ENCODE results near the gene RAB31.
A peak's percentile ranks its signal among the peaks of the same experiment; 100 is the strongest.
"Not testable (repeated sequence)": the region's sequence is repeated elsewhere in the genome, so short reads cannot be mapped to it uniquely, and the experiment has no call there.

The RAB31 gene

DNA sequence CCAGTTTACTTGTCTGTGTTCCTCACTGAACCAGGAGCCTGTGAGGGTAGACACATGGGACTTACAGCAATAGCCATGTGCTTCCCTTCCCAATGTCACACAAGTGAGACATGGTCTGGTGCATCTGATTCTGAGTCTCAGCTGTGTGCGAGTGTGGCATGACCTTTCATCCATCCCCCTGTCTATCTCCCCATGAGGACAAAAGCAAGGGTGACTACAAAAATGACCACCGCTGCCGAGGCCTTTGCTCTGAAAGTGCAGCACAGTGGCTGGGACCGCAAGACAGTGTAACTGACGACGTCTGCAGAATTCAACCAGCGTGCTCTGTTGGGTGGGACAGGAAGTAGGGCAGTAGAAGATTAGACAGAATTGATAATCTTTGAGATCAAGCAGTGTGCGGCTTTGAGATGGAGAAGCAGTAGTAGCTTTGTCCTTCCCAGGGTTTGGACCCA is 50.5 kb downstream of the RAB31 start:
- DNase-seq (ENCODE audit: low spot score), result no peak

DNA sequence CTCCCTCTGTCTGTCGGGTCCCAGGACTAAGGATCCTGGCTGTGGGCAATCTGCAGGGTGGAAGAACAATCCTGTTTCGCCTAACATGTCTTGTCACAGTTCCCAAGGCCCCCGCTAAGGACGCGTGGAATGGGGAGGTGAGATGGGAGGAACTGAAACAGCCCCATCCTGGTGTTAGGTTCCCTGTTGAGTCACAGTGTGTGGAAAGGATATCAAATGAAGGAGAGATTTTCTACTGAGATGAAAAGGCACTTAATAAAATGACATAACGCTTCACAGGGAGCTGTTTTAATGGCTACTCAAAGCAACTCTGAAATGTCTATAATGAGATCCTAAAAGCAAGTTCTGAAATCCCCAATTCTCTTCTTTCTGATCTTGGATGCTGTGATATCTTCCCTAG is 52.5 kb downstream of the RAB31 start:
- DNase-seq (ENCODE audit: low spot score), result no peak

DNA sequence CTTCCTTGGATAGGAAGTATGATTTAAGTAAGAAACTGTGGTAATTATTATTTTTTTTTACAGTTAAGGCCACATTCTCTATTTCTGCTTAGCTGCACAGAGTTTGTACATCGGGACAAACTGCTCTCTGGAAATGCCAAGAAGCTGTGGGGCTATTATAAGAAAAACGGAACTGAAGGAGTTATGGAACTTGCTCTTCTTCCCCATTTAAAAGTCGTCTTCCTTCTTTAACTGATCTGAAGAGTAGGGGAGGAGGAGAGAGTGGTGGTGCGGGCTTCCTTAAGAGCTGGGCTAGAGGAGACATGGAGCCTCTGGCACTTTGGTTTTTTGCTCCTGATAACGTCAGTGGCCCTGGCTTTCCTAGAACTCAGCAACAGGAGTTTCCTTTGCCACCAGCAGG is 54.4 kb downstream of the RAB31 start:
- no peak for DNase-seq (ENCODE audit: low spot score)

DNA sequence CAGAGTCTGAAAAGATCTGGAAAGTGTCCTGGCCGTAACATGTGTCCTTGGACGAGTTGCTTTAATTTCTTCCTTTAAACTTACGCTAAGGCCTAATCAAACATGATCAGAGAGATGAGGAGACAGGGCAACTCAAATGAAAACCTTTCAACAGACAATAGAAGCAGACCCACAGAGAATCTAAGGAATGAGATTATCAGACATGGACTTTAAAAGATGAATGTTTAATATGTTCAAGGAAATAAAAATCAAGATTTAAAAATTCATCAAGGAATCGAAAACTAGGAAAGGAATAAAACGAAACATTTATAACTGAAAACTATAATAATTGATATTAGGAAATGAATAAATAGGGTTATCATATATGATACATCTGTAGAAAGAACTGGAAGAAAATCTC is 55.1 kb downstream of the RAB31 start:
- DNase-seq (ENCODE audit: low spot score), result no peak

DNA sequence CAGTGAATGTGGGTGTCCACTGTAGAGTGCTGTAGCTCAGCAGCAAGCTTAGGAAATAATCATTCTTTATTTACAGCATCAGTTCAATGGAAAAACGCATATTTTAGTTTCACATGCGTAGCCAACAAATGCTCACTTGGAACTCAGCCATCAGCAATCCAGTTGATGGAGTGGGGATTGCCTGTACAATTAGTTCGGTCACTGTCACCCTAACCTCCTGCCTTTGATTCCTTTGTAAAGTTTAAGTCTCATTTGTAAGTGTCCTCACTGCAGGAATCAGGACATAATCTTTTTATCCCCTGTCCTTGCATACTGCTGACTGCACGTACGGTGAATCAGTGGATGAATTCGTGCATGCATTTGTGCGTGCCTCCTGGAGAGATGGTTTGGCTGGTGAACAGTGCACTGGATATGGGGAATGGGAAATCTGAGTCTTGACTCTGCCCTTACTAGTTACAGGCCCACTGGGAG is 55.9 kb downstream of the RAB31 start:
- no peak for DNase-seq (ENCODE audit: low spot score)

DNA sequence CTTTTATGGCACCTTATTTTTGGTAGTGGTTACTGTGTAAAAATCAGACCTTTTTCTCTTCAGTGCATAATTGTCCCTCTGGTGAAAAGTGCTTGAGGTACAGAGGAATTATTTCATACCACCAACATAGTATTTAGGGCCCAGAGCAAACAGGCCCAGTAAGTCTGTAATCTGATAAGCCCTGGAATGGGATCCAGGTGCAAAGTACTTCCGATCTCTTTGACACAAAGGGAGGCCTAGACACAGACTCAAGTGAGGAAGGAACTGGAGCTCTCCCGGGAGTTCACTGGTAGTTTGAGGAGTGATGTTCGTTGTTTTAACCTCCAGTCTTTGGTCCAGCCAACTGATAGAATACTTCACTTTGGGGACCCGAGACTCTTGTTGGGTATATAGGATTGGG is 57.4 kb downstream of the RAB31 start:
- DNase-seq (ENCODE audit: low spot score), result no peak

DNA sequence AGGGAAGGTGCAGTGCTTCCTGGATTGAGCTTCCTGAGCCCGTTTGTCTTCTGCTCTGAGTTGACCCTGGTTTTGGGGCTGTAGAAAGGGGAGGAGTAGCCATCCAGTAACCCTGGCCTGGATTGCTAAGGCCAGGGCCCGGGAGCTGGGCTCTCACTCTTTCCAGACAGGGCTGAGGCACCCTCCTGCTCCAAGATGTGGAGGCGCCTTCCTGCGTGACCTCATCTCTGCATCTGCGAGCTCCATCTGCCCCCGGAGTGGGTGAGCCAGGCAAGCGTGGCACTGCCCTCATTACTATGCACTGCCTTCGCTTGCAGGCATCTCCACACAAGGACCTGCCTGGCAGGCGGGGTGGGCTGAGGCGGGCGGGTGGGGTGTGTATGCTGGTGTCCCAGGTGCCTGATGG is 58.0 kb downstream of the RAB31 start:
- DNase-seq (ENCODE audit: low spot score), result no peak

DNA sequence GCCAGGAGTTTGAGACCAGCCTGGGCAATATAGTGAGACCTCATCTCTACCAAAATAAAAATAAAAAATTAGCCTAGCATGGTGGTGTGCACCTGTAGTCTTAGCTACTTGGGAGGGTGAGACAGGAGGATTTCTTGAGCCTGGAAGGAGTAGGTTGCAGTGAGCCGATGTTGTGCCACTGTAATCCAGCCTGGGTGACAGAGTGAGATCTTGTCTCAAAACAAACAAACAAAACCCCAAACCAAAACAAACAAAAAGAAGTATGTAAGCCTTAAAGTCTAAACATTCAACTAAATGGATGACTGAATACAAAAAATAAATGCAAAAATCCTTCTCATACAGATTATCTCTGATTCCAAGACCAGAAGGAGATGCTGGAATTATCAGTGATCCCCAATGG is 58.6 kb downstream of the RAB31 start:
- no peak for DNase-seq (ENCODE audit: low spot score)

DNA sequence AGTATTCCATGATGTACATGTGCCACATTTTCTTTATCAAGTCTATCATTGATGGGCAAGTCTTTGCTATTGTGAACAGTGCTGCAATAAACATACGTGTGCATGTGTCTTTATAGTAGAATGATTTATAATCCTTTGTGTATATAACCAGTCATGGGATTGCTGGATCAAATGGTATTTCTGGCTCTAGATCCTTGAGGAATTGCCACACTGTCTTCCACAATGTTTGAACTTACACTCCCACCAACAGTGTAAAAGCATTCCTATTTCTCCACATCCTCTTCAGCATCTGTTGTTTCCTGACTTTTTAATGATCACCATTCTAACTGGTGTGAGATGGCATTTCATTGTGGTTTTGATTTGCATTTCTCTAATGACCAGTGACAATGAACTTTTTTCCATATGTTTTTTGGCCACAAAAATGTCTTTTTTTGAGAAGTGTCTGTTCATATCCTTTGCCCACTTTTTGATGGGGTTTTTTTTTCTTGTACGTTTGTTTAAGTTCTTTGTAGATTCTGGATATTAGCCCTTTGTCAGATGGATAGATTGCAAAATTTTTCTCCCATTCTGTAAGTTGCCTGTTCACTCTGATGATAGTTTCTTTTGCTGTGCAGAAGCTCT is 60.1 kb downstream of the RAB31 start:
- not testable (repeated sequence) for DNase-seq (ENCODE audit: low spot score)

DNA sequence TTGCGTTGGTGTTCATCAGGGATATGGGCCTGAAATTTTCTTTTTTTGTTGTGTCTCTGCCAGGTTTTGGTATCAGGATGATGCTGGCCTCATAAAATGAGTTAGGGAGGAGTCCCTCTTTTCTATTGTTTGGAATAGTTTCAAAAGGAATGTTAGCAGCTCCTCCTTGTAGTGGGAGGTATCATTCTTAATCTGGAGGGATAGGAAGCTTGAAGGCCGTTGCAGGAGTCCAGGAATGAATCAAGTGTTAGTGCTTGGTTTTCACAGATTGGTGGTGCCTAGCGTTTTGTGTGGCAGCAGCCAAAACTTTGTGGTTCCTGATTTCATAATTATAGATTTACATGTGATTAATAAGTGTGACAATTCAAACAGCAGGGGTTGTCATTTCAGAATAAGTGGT is 62.0 kb downstream of the RAB31 start:
- DNase-seq (ENCODE audit: low spot score), result not testable (repeated sequence)

DNA sequence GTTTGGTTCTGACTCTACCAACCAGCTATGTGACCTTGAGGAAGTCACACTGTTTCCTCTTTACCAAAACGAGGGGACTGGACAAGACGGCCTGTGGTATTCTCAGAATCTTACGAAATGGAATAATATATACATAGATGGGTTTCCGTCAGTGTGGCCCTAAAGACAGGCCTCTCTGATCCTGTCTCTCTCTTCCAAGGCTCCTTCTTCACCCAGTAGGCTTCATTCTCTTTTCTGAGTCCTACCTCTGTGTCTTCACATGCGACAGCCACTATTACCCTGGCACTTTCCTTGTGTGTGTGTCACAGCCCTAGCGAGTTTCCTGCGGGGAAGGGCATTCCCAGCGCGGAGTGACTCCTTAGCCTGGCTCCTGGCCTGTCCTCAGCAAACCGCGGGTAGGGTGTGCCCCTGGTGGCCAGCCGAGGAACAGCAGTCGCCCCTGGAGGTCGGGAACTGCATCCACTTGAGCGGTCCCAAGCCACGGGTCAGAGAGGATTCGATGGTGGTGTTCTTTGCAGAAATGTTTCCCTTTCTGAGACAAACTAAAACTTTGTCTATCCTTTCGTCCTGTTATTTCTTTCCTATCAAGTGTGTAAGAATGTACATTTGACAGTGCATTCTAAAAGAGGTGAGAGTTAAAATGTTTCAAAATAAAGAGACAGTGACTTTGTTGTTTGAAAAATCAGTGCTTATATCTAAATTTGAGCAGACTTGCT is 63.3 kb downstream of the RAB31 start:
- peak; percentile 89 for DNase-seq (ENCODE audit: low spot score)

DNA sequence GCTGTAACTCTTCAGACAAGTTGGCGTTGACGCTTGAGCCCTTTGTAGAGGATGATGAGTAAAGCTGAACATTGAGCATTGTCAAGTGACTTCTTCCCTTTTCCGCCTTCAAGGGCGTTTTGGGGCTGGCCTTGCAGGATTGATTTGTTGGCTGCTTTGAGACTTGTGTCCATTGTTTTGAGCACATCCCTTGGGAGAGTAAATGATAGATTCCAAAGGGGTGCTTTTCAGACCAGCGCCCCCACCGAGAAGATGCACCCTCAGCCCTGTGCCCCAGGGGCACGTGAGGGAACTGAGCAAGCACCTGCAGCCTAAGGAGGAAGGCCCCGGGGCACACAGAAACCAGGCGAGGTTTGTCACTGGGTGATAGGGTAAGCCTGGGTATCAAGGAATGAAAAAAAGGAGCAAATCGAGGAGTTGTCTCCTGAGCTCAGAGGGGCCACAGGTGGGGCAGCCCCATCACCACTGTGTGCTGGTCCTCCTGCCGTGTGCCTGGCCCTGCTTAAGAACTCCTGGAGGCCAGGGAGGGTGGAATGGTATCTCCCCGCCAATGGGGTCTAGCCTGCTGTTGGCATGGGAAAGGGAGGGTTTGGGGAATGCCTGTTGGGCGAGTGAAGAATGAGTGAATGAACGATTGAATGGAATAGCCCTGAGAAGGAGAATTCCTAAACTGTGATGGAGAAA is 64.0 kb downstream of the RAB31 start:
- no peak for DNase-seq (ENCODE audit: low spot score)

DNA sequence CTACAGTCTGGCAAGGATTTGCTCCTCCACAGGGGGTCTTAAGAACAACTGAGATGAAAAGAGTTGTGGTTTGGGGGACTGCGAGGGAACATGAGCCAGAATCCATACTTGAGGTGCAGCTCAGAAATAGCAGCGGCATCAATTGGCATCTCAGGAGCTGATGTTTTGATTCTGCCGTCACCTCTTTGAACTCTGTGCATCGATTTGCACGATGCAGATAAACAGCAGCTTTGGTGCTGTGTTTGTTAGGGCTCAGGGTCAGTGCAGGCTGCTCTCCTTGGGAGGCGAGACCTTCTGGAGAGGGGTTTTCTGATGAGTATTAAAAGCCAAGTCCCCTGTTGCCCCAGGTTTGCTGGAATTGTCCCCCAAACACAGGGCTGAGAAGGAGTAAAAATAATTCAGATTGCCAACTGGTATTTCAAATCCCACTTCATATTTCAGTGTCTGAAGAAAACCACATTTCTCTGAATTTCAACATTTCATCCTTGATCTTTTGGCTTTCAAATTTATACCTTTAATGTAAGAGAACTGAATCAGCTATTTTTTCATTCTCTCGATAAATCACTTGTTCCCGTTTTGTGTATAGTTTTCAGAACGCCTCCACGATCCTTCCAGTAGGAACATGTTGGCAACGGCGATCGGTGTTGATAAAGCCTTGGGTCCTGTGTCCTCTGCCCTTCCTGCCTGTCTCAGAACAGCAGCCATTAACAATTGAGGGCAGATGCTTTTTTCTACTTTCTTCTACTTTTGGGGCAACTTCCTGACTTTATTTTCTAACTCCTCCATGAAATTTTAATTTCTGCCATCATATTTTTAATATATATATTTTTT is 65.0 kb downstream of the RAB31 start:
- DNase-seq (ENCODE audit: low spot score), result no peak

DNA sequence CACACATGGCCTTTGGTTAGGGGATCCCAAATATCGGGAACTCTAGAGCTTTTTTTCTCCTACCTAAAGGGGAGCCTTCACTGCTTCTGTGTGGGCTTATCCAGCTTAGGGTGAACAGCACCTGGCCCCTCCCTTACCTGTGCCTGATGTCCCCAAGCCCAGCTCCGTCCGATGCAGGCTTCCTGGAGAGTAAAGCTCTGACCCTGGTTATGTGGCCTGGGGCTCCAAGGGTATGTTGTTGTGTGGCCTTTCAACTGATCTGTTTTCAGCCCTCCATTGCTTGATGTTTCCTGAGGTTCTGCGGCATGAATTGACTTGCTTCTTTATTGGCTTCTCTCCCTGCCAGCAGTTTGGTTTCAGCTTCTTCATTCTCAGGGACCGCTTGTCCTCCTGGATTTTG is 66.0 kb downstream of the RAB31 start:
- DNase-seq (ENCODE audit: low spot score), result no peak

DNA sequence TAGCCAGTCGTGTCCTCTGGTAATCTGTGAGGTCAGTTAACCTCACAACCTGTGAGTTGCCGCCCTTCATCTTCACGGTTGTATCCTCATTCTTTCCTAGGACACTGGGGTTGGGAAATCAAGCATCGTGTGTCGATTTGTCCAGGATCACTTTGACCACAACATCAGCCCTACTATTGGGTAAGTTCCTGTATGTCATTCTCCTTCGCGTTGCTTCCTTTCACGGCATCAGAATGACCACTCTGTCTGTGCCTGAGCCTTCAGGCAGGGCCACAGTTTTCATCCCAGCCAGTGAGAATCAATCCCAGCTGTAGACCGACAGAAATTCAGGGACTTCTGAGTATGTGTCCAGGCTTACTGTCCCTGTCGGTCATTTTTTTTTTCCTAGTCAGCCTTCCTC is 67.1 kb downstream of the RAB31 start:
- DNase-seq (ENCODE audit: low spot score), result no peak

DNA sequence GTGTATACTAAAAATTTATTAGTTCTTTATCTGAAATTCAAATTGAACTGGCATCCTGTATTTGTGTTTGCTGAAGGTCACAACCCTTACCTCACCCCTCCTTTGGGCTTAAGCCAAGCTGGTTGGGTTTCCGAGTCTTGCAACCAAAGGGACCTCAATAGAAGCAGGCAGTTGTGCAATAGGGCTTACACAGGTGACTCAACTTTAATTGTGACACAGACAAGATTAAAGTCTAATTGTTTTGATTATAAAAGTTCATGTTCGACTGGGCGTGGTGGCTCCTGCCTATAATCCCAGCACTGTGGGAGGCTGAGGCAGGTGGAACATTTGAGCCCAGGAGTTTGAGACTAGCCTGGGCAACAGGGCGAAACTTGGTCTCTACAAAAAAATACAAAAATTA is 71.5 kb downstream of the RAB31 start:
- no peak for DNase-seq (ENCODE audit: low spot score)

DNA sequence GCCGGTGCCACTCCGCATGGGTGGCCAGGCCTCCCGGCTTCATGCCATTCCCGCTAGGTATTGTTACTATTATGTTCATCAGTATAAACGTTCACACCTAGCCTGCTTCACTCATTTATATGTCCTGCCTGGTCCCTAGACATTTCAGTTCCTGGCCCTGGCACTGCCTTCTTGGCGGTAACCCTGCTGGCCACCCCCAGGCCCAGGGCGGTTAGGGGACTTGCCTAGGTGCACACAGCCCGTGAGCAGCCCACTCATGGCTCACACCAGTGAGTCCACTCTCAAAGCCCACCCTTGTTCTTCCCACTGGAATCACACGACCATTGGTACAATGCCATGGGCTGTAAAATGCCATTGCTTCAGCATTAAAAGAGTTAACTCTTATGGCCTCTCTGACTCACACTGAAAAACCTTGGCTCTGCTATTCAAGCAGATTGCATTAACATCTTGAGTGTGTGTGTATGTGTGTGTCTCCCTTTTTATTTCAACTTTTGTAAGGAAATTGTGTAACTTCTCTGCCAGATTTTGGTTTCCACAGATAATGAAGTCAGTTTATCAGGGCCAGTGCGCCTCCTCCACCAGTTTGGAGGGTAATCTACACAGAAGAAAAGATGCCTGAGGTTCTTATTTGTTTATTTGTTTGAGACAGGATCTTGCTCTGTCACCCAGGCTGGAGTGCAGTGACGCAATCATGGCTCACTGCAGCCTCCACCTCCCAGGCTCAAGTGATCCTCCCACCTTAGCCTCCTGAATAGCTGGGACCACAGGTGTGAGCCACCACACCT is 74.2 kb downstream of the RAB31 start:
- no peak for DNase-seq (ENCODE audit: low spot score)

DNA sequence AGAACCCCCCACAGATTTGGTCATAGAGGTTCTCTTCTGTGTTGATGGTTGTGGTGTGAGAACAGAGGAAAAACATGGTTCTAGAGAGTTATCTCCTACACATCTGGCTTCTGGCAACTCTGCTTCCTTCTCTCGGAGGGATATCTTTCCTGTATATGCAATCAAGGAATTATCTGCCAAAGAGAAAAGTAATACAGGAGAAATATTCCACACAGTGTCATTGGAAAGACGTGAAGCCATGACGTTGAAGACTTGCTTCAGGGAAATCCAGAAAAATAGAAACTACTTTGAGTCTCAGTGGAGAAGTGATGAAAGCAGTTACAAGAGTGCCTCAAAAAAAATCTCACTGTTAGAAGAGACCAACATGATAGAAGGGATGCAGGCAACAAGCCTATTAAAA is 78.5 kb downstream of the RAB31 start:
- DNase-seq (ENCODE audit: low spot score), result no peak

DNA sequence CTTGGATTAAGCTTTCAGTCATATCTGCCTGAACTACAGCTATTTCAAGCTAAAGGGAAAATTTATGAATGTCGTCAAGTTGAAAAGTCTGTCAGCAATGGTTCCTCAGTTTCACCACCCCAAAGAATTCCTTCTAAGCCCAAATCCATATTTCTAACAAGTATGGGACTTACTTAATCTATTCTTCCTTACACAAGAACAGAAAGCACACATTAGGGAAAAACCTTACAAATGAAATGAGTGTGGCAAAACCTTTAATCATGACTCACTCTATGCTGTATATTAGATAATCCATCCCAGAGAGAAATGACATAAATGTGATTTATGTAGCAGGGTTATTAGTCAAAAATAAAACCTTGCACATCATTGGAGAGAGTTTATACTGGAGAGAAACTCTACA is 78.9 kb downstream of the RAB31 start:
- DNase-seq (ENCODE audit: low spot score), result no peak

DNA sequence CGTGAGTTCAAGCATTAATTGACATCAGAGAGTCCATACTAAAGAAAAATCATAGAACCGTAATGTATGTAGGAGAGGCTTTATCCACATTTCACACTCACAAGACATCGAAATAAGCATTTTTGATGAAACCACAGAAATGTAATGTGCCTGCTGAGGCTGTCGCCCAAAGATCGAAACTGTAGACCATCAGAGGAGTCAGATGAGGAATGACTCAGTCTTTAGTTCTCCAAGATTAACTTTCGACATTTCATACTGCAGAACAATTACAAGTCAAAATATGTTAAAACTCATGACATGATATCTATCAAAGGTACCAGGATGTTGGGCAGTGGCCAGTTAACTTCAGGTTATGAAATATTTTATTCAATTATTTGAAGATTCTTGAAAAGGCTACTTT is 79.6 kb downstream of the RAB31 start:
- DNase-seq (ENCODE audit: low spot score), result no peak

DNA sequence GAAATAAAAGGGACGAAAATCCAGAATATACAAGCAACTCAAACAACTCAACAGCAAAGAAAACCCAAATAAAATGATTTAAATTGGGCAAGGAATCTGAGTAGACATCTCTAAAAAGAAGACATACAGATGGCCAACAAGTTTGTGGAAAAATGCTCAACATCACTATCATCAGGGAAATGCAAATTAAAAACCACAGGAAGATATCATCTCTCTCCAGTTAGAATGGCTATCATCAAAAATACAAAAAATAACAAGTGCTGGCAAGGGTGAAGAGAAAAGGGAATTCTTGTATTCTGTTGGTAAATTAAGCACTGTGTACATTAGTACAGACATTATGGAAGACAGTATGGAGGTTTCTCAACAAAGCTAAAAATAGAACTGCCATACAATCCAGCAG is 80.0 kb downstream of the RAB31 start:
- no peak for DNase-seq (ENCODE audit: low spot score)

DNA sequence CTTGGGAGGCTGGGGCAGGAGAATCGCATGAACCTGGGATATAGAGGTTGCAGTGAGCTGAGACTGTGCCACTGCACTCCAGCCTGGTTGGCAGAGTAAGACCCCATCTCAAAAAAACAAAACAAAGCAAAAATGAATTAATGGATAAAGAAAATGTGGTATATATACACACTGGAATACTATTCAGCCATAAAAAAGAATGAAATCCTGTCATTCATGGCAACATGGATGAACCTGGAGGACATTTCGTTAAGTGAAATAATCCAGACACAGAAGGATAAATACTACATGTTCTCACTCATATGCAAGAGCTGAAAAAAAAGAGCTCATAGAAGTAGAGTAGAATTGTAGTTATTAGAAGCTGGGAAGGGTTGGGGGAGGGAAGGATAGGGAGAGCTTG is 80.8 kb downstream of the RAB31 start:
- no peak for DNase-seq (ENCODE audit: low spot score)
